ENCODE measurements around the gene CCDC82.

The CCDC82 gene

GRCh38 chr11:96318399-96318798, 71.3 kb downstream of the CCDC82 start:
- H2BK120ac ChIP-seq (ENCODE audit: low read depth, low read length), result no peak overlapping the region

DNA sequence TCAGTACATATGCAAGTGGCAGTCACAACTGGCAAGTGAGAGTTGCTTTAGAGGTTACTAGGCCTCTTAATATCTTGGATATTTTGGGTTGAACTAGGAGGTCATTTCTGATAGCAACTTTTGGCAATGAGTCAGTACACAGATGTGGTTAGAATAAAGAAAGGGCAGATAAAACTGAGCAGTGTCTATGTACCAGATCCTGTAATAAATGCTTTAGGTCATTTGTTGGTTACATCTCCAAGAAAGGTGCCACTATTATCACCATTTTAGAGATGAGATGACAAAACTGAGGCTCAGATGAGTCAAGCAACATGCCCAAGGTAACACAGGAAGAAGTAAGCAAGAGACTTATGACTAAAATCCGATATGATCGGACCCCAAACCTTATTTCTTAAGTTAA, 71.7 kb downstream of the CCDC82 start:
- H2BK5ac ChIP-seq (ENCODE audit: low read length), result no peak overlapping the region
- H2AFZ ChIP-seq (ENCODE audit: low read length), result no peak overlapping the region
- no peak overlapping the region for H3K27ac ChIP-seq (replicated peaks; ENCODE audit: low read length)
- H2BK15ac ChIP-seq (ENCODE audit: low read length), result no peak overlapping the region
- H3K4ac ChIP-seq (ENCODE audit: low read length), result no peak overlapping the region
- no peak overlapping the region for H3K18ac ChIP-seq (ENCODE audit: low read length)
- no peak overlapping the region for H2BK120ac ChIP-seq (ENCODE audit: low read depth, low read length)
- H4K8ac ChIP-seq (ENCODE audit: low read depth, low read length), result no peak overlapping the region
- peaks cover 0 to 13% of the 10 kb centered on the region in 2 donors for H3K36me3 ChIP-seq (replicated peaks in 1 of 2; ENCODE audit: control insufficient read depth in 2 of 2, insufficient read depth in 2 of 2, low read length in 2 of 2)
- H3K4me2 ChIP-seq (ENCODE audit: insufficient read depth, low read length, poor library complexity, severe bottlenecking), result no peak overlapping the region
- H3K9ac ChIP-seq (ENCODE audit: low read depth, low read length, poor library complexity), result no peak overlapping the region
- no peaks in the 10 kb centered on the region for H3K79me1 ChIP-seq (ENCODE audit: low read depth, low read length)
- no peaks in the 10 kb centered on the region for H3K27me3 ChIP-seq (ENCODE audit: control insufficient read depth in 3 of 3, insufficient read depth in 3 of 3, low read depth in 1 of 3, low read length in 3 of 3)
- no peak overlapping the region for H2BK12ac ChIP-seq (ENCODE audit: low read length)
- peaks cover 0 to 11% of the 10 kb centered on the region in 2 donors for H3K9me3 ChIP-seq (replicated peaks in 1 of 2; ENCODE audit: control insufficient read depth in 2 of 2, insufficient read depth in 1 of 2, low read depth in 1 of 2, low read length in 2 of 2)
- no peak for DNase-seq (ENCODE audit: low spot score)
- H4K91ac ChIP-seq (ENCODE audit: low read depth, low read length, poor library complexity), result no peak overlapping the region
- H3K23ac ChIP-seq (ENCODE audit: low read depth, low read length, poor library complexity), result no peak overlapping the region
- no peak overlapping the region for H3K14ac ChIP-seq (ENCODE audit: low read length)
- no peak overlapping the region for H2AK5ac ChIP-seq (ENCODE audit: low read depth, low read length)
- H3K4me1 ChIP-seq (ENCODE audit: control insufficient read depth in 2 of 2, insufficient read depth in 1 of 2, low read depth in 1 of 2, low read length in 2 of 2), result peaks cover 2 to 6% of the 10 kb centered on the region in 2 donors
- no CpG with 5 or more reads among the region's 2 CpGs for WGBS, 2 donors (ENCODE audit: extremely low coverage in 2 of 2, insufficient read length in 2 of 2, insufficient replicate concordance in 1 of 2)
- no peak overlapping the region for H3K4me3 ChIP-seq (ENCODE audit: low read length in 2 of 2)

More at GRCh38 chr11:96318399-96318798, 71.3 kb downstream of the CCDC82 start:
- no peaks in the 10 kb centered on the region for H3K79me1 ChIP-seq (ENCODE audit: low read depth, low read length)
- H3K4me1 ChIP-seq (ENCODE audit: control insufficient read depth in 2 of 2, insufficient read depth in 1 of 2, low read depth in 1 of 2, low read length in 2 of 2), result peaks cover 2 to 6% of the 10 kb centered on the region in 2 donors
- DNase-seq (ENCODE audit: low spot score), result no peak
- H2BK12ac ChIP-seq (ENCODE audit: low read length), result no peak overlapping the region
- no peak overlapping the region for H4K91ac ChIP-seq (ENCODE audit: low read depth, low read length, poor library complexity)
- no peak overlapping the region for H3K14ac ChIP-seq (ENCODE audit: low read length)
- no CpG with 5 or more reads among the region's 1 CpG for WGBS, 2 donors (ENCODE audit: extremely low coverage in 2 of 2, insufficient read length in 2 of 2, insufficient replicate concordance in 1 of 2)
- no peak overlapping the region for H3K4me2 ChIP-seq (ENCODE audit: insufficient read depth, low read length, poor library complexity, severe bottlenecking)
- H3K4ac ChIP-seq (ENCODE audit: low read length), result no peak overlapping the region
- no peak overlapping the region for H3K18ac ChIP-seq (ENCODE audit: low read length)
- H3K27ac ChIP-seq (replicated peaks; ENCODE audit: low read length), result no peak overlapping the region
- H2AK5ac ChIP-seq (ENCODE audit: low read depth, low read length), result no peak overlapping the region
- H4K8ac ChIP-seq (ENCODE audit: low read depth, low read length), result no peak overlapping the region
- H3K9ac ChIP-seq (ENCODE audit: low read depth, low read length, poor library complexity), result no peak overlapping the region
- H3K9me3 ChIP-seq (replicated peaks in 1 of 2; ENCODE audit: control insufficient read depth in 2 of 2, insufficient read depth in 1 of 2, low read depth in 1 of 2, low read length in 2 of 2), result peaks cover 0 to 13% of the 10 kb centered on the region in 2 donors
- no peak overlapping the region for H2BK5ac ChIP-seq (ENCODE audit: low read length)
- H3K23ac ChIP-seq (ENCODE audit: low read depth, low read length, poor library complexity), result no peak overlapping the region
- H3K4me3 ChIP-seq (ENCODE audit: low read length in 2 of 2), result no peak overlapping the region
- H2AFZ ChIP-seq (ENCODE audit: low read length), result no peak overlapping the region
- peaks cover 0 to 16% of the 10 kb centered on the region in 2 donors for H3K36me3 ChIP-seq (replicated peaks in 1 of 2; ENCODE audit: control insufficient read depth in 2 of 2, insufficient read depth in 2 of 2, low read length in 2 of 2)
- H2BK15ac ChIP-seq (ENCODE audit: low read length), result no peak overlapping the region
- no peaks in the 10 kb centered on the region for H3K27me3 ChIP-seq (ENCODE audit: control insufficient read depth in 3 of 3, insufficient read depth in 3 of 3, low read depth in 1 of 3, low read length in 3 of 3)

GRCh38 chr11:96317571-96317970, 72.1 kb downstream of the CCDC82 start:
- no CpG with 5 or more reads among the region's 2 CpGs for WGBS, 2 donors (ENCODE audit: extremely low coverage in 2 of 2, insufficient read length in 2 of 2, insufficient replicate concordance in 1 of 2)

DNA sequence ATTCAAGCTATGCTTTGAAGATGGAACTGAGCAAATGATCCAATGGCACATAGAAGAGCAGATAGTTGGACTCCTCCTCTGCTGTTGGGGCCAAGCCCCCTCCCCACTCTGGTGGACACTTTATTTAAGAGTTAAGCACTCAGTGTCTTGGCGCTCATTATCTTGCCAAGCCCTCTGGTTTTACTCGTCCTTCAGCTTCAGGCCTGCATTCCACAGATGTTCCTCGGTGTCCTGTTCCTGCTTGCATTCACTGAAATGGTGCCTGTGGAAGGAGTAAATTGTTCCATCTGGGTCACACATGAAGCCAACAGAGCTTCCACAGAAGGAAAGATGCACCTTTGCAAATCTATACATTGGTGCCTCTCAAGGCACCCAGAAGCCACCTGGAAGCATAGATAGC, 72.8 kb downstream of the CCDC82 start:
- Histone ChIP-seq H4K91ac (ENCODE audit: low read depth, low read length, poor library complexity) (no peak overlapping the region), H3K14ac (ENCODE audit: low read length) (no peak overlapping the region), H2AFZ (ENCODE audit: low read length) (no peak overlapping the region), H3K4me3 (ENCODE audit: low read length in 2 of 2) (no peak overlapping the region), H2BK15ac (ENCODE audit: low read length) (no peak overlapping the region), H4K8ac (ENCODE audit: low read depth, low read length) (no peak overlapping the region), H3K9ac (ENCODE audit: low read depth, low read length, poor library complexity) (no peak overlapping the region), H2AK5ac (ENCODE audit: low read depth, low read length) (no peak overlapping the region), H3K27ac (replicated peaks; ENCODE audit: low read length) (no peak overlapping the region), H3K36me3 (replicated peaks in 1 of 2; ENCODE audit: control insufficient read depth in 2 of 2, insufficient read depth in 2 of 2, low read length in 2 of 2) (peaks cover 0 to 9% of the 10 kb centered on the region in 2 donors), H3K79me1 (ENCODE audit: low read depth, low read length) (no peaks in the 10 kb centered on the region), H3K4me2 (ENCODE audit: insufficient read depth, low read length, poor library complexity, severe bottlenecking) (no peak overlapping the region), H3K4ac (ENCODE audit: low read length) (no peak overlapping the region), H3K9me3 (replicated peaks in 1 of 2; ENCODE audit: control insufficient read depth in 2 of 2, insufficient read depth in 1 of 2, low read depth in 1 of 2, low read length in 2 of 2) (peaks cover 0 to 3% of the 10 kb centered on the region in 2 donors), H3K4me1 (ENCODE audit: control insufficient read depth in 2 of 2, insufficient read depth in 1 of 2, low read depth in 1 of 2, low read length in 2 of 2) (peaks cover 2 to 6% of the 10 kb centered on the region in 2 donors), H2BK120ac (ENCODE audit: low read depth, low read length) (no peak overlapping the region), H3K23ac (ENCODE audit: low read depth, low read length, poor library complexity) (no peak overlapping the region), H3K18ac (ENCODE audit: low read length) (no peak overlapping the region), H3K27me3 (ENCODE audit: control insufficient read depth in 3 of 3, insufficient read depth in 3 of 3, low read depth in 1 of 3, low read length in 3 of 3) (no peaks in the 10 kb centered on the region), H2BK5ac (ENCODE audit: low read length) (no peak overlapping the region), H2BK12ac (ENCODE audit: low read length) (no peak overlapping the region)
- no peak for DNase-seq (ENCODE audit: low spot score)
- WGBS, 2 donors (ENCODE audit: extremely low coverage in 2 of 2, insufficient read length in 2 of 2, insufficient replicate concordance in 1 of 2), result no CpG with 5 or more reads among the region's 3 CpGs

More at GRCh38 chr11:96317571-96317970, 72.1 kb downstream of the CCDC82 start:
- no peak overlapping the region for H2AFZ ChIP-seq (ENCODE audit: low read length)
- no peak overlapping the region for H3K23ac ChIP-seq (ENCODE audit: low read depth, low read length, poor library complexity)
- H3K27me3 ChIP-seq (ENCODE audit: control insufficient read depth in 3 of 3, insufficient read depth in 3 of 3, low read depth in 1 of 3, low read length in 3 of 3), result no peaks in the 10 kb centered on the region
- H3K36me3 ChIP-seq (replicated peaks in 1 of 2; ENCODE audit: control insufficient read depth in 2 of 2, insufficient read depth in 2 of 2, low read length in 2 of 2), result peaks cover 0 to 9% of the 10 kb centered on the region in 2 donors
- H3K4ac ChIP-seq (ENCODE audit: low read length), result no peak overlapping the region
- no peak overlapping the region for H3K4me3 ChIP-seq (ENCODE audit: low read length in 2 of 2)
- no peak overlapping the region for H2BK5ac ChIP-seq (ENCODE audit: low read length)
- H4K8ac ChIP-seq (ENCODE audit: low read depth, low read length), result no peak overlapping the region
- no peak overlapping the region for H2AK5ac ChIP-seq (ENCODE audit: low read depth, low read length)
- H2BK12ac ChIP-seq (ENCODE audit: low read length), result no peak overlapping the region
- H3K27ac ChIP-seq (replicated peaks; ENCODE audit: low read length), result no peak overlapping the region
- peaks cover 0 to 7% of the 10 kb centered on the region in 2 donors for H3K9me3 ChIP-seq (replicated peaks in 1 of 2; ENCODE audit: control insufficient read depth in 2 of 2, insufficient read depth in 1 of 2, low read depth in 1 of 2, low read length in 2 of 2)
- no peaks in the 10 kb centered on the region for H3K79me1 ChIP-seq (ENCODE audit: low read depth, low read length)
- H2BK120ac ChIP-seq (ENCODE audit: low read depth, low read length), result no peak overlapping the region
- H4K91ac ChIP-seq (ENCODE audit: low read depth, low read length, poor library complexity), result no peak overlapping the region
- no peak overlapping the region for H2BK15ac ChIP-seq (ENCODE audit: low read length)
- no peak overlapping the region for H3K4me2 ChIP-seq (ENCODE audit: insufficient read depth, low read length, poor library complexity, severe bottlenecking)
- peaks cover 2 to 6% of the 10 kb centered on the region in 2 donors for H3K4me1 ChIP-seq (ENCODE audit: control insufficient read depth in 2 of 2, insufficient read depth in 1 of 2, low read depth in 1 of 2, low read length in 2 of 2)
- no peak overlapping the region for H3K9ac ChIP-seq (ENCODE audit: low read depth, low read length, poor library complexity)
- H3K14ac ChIP-seq (ENCODE audit: low read length), result no peak overlapping the region
- H3K18ac ChIP-seq (ENCODE audit: low read length), result no peak overlapping the region
- no peak for DNase-seq (ENCODE audit: low spot score)
